ENCODE results near the gene SH2B2.
A peak's percentile ranks its signal among the peaks of the same experiment; 100 is the strongest.

SH2B2 gene

DNA sequence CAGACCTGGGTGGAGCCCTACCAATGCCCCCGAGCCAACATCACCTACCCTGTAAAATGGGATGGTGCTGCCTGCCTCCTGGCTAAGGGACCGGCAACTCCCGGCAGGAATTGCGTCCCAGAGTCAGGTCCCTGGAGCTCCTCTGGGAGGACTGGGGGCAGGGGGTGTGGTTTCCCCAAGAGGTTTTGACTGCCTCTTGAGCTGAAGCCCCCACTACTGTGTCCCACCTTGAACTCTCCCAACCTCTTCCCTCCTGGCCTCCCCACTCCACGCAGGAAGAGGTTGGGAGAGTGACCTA is 1.3 kb downstream of the SH2B2 start:
- no peak for DNase-seq (ENCODE audit: low spot score)
- TF ChIP-seq, protein P1, sequence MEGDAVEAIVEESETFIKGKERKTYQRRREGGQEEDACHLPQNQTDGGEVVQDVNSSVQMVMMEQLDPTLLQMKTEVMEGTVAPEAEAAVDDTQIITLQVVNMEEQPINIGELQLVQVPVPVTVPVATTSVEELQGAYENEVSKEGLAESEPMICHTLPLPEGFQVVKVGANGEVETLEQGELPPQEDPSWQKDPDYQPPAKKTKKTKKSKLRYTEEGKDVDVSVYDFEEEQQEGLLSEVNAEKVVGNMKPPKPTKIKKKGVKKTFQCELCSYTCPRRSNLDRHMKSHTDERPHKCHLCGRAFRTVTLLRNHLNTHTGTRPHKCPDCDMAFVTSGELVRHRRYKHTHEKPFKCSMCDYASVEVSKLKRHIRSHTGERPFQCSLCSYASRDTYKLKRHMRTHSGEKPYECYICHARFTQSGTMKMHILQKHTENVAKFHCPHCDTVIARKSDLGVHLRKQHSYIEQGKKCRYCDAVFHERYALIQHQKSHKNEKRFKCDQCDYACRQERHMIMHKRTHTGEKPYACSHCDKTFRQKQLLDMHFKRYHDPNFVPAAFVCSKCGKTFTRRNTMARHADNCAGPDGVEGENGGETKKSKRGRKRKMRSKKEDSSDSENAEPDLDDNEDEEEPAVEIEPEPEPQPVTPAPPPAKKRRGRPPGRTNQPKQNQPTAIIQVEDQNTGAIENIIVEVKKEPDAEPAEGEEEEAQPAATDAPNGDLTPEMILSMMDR (IDR thresholded peaks at IDR 0.05; ENCODE audit: extremely low read depth, missing control alignments) = no peak

- no peak for DNase-seq (ENCODE audit: low spot score)
These were observed 1.7 kb downstream of the SH2B2 start for GRCh38 chr7:102288285-102288930.

GRCh38 chr7:102289057-102289456 is 2.4 kb downstream of the SH2B2 start:
- TF ChIP-seq, protein P1 (IDR thresholded peaks at IDR 0.05; ENCODE audit: extremely low read depth, missing control alignments) = no peak
- DNase-seq (ENCODE audit: low spot score) = no peak

More at GRCh38 chr7:102288285-102288930, 1.7 kb downstream of the SH2B2 start:
- TF ChIP-seq, protein P1 (IDR thresholded peaks at IDR 0.05; ENCODE audit: extremely low read depth, missing control alignments) = no peak

DNA sequence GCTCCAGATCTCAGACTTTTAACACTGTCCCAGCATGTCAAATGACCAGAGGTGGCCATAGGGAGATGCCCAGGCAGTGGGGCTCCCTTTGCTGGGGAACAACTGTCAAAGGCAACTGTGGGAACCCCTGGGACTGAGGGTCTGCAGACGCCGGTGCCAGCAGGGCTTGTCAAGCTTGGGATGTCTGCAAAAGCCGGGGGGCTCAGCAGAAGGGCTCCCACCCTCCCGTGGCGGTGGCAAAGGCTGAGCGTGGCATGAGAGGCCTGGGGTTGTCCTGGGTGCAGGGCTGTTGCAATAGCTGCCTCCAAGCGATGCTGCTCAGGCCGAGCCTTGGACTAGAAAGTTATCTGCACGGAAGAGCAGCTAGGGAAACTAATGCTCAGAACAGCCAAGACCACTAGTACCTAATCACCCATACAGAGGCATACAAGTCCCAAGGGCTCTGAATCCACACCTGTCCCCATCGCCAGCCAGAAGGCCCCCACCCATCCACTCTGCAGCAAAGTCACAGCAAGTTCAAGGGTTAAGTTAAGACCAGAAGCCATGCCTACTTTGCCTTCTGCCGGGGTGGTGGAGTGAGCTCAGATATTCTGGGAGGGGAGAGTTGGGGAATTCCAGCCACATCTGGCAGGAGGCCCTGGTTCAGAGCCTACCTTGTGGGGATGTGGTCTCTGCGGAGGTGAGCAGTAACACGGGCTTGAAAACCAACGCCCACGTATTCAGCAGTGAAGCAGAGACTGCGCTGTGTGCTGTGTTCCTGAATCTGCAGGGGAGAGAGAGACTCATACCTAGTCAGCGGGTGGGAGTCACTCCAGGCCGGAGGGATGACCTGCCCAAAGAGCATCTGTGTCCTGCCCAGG is 4.6 kb downstream of the SH2B2 start:
- peak; percentile 86 for DNase-seq (ENCODE audit: low spot score)
- TF ChIP-seq, protein P1 (IDR thresholded peaks at IDR 0.05; ENCODE audit: extremely low read depth, missing control alignments) = no peak

DNA sequence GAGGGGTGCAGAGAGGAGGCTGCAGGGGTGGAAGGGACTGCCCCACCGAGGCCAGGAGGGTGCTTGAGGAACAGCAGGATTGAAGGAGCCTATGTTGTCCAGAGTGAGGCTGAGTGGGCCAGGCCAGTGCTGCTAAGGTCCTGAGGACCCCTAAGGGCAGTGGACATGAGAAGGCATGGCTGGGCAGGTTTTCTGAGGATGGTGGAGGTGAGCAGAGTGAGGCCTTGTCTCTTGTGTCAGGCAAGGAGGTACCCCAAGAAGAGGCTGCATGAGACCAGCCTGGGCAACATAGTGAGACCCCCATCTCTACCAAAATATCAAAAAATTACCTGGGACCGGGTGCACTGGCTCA is 5.2 kb downstream of the SH2B2 start:
- TF ChIP-seq, protein P1 (IDR thresholded peaks at IDR 0.05; ENCODE audit: extremely low read depth, missing control alignments) = no peak
- no peak for DNase-seq (ENCODE audit: low spot score)

DNA sequence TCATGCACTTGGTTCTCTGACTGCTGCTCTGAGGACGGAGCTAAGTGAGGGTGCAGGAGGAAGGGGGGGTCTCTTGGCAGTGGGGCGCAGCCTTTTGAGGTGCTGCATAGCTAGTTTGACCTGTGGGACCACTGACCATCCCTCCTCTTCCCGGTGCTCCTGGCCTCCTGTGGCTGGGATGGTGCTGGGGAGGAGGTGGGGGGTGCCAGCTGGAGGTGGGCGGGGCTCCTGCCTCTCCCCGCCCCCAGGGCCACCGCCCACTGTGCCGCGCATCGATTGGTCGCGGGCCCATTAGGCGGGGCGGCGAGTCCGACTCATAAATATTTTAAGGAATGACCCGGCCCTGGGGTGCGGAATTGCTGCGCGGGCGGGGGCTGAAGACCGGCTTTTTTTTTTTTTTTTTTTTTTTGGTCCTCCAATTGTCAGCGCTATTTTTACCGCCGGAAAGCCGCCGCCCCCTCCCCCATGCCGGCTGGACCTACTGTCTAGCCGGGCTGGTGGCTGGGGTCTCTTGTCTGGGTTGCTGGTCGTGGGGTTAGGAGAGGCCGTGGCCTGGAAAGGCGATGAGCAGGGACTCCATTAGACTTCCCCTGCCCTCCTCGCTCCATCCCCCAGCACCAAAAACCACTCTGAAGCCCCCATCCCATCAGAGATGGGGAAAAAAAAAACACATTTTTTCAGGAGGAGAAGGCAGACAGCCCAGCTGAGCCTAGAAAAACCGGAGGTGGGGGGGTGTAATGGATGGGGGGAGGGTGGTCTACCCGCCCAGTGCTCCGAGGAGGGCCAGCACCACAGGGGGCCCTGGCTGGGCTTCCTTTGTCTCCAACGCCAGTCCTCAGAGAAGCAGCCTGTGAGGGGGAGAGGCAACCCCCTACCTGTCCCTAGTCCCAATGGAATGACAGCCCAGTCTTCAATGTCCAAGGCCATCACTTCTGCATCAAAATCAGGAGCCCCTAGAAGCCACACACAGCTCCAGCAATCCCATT is 6.4 kb downstream of the SH2B2 start:
- no peak for DNase-seq (ENCODE audit: low spot score)
- TF ChIP-seq, protein P1 (IDR thresholded peaks at IDR 0.05; ENCODE audit: extremely low read depth, missing control alignments) = no peak

Measured in GM20000 (cell line).